C4-2B (cell line): Measurements from ENCODE around the gene AHCYL2.
"Not testable (repeated sequence)": the region's sequence is repeated elsewhere in the genome, so short reads cannot be mapped to it uniquely, and the experiment has no call there.

Source experiments
- H3K27ac ChIP-seq: fragments of 450-650 bp; 2 replicates; pipeline ENCODE4 v1.5.1; 2017
- CTCF ChIP-seq: fragments of 450-650 bp; conservative IDR thresholded peaks from 2 replicates; pipeline ENCODE4 v1.5.1; 2017; ENCODE audit warnings: mild to moderate bottlenecking
- ZFX ChIP-seq: fragments of 450-650 bp; IDR thresholded peaks from 2 replicates; pipeline ENCODE4 v1.6.1; 2017

AHCYL2 gene

GRCh38 chr7:129470411-129470810, 245.6 kb downstream of the AHCYL2 start:
- TF ChIP-seq CTCF (no peak), ZFX (no peak)
- H3K27ac ChIP-seq = no peak overlapping the region

GRCh38 chr7:129471402-129471827, 246.6 kb downstream of the AHCYL2 start:
- H3K27ac ChIP-seq = no peak overlapping the region
- TF ChIP-seq CTCF (no peak), ZFX (no peak)

- not testable (repeated sequence) for H3K27ac ChIP-seq
These were observed 251.1 kb downstream of the AHCYL2 start for GRCh38 chr7:129475931-129476330.

- H3K27ac ChIP-seq = not testable (repeated sequence)
These were observed 251.6 kb downstream of the AHCYL2 start for GRCh38 chr7:129476398-129476797.
